HepG2 (cell line): ENCODE data around the gene ASXL1. TPM values are rescaled to one million over a fixed set of nuclear protein-coding genes. Genes with fewer than 3 reads are reported as not detected.
A peak's percentile ranks its signal among the peaks of the same experiment; 100 is the strongest.

Experiments
- ARNT ChIP-seq: fragments of 450-650 bp; IDR thresholded peaks from 2 replicates; pipeline ENCODE4 v1.6.1; 2017
- BHLHE40 ChIP-seq: IDR thresholded peaks from 2 replicates; pipeline ENCODE4 v1.6.1; 2011; ENCODE audit warnings: low read length, improper control_type of control experiment
- EZH2 ChIP-seq: conservative IDR thresholded peaks from 2 replicates; pipeline ENCODE4 v1.6.1; 2012; ENCODE audit warnings: mild to moderate bottlenecking, low read depth, low read length, moderate library complexity
- MTA3 ChIP-seq: sonication (generic); formaldehyde crosslinking; IDR thresholded peaks from 2 replicates; pipeline ENCODE4 v1.4.0; 2020; ENCODE audit warnings: missing genetic modification reagents
- NCOR1 ChIP-seq: fragments of 200-600 bp; sonication (generic); IDR thresholded peaks from 2 replicates; pipeline ENCODE4 v1.7.0; 2017; ENCODE audit warnings: antibody characterized with exemption, low read length, borderline replicate concordance
- RELA ChIP-seq: sonication (generic); formaldehyde crosslinking; IDR thresholded peaks from 2 replicates; pipeline ENCODE4 v1.4.0; 2020; ENCODE audit warnings: missing genetic modification reagents
- REPIN1 ChIP-seq: sonication (generic); formaldehyde crosslinking; IDR thresholded peaks from 2 replicates; pipeline ENCODE4 v1.8.0; 2022; ENCODE audit warnings: missing genetic modification reagents, low read depth, mild to moderate bottlenecking, borderline replicate concordance
- SAFB2 ChIP-seq: sonication (generic); formaldehyde crosslinking; IDR thresholded peaks from 2 replicates; pipeline ENCODE4 v1.5.1; 2020; ENCODE audit warnings: missing genetic modification reagents, low read depth, mild to moderate bottlenecking, borderline replicate concordance
- SRSF9 ChIP-seq: fragments of 200-400 bp; formaldehyde crosslinking; IDR thresholded peaks from 2 replicates; pipeline ENCODE4 v1.6.1; 2018; ENCODE audit warnings: borderline replicate concordance, mild to moderate bottlenecking, low read depth, low read length; ENCODE audit not compliant: insufficient read depth, poor library complexity, severe bottlenecking
- XRCC5 ChIP-seq: fragments of 200-400 bp; formaldehyde crosslinking; optimal IDR thresholded peaks from 2 replicates; pipeline ENCODE3; 2017; ENCODE audit warnings: mild to moderate bottlenecking, low read length
- ZMYM3 ChIP-seq: sonication (generic); formaldehyde crosslinking; IDR thresholded peaks from 2 replicates; pipeline ENCODE4 v1.5.1; 2020; ENCODE audit warnings: mild to moderate bottlenecking, missing genetic modification reagents
- ZNF205 ChIP-seq: IDR thresholded peaks from 2 replicates; pipeline ENCODE4 v1.6.1; 2018; ENCODE audit warnings: missing biosample characterization, missing genetic modification reagents
- ZNF234 ChIP-seq: sonication (generic); formaldehyde crosslinking; conservative IDR thresholded peaks from 2 replicates; pipeline ENCODE4 v1.5.1; 2020; ENCODE audit warnings: mild to moderate bottlenecking, missing genetic modification reagents
- ZNF34 ChIP-seq: sonication (generic); formaldehyde crosslinking; IDR thresholded peaks from 2 replicates; pipeline ENCODE4 v1.4.0; 2020; ENCODE audit warnings: mild to moderate bottlenecking, missing genetic modification reagents, borderline replicate concordance
- ZNF777 ChIP-seq: sonication (generic); formaldehyde crosslinking; IDR thresholded peaks from 2 replicates; pipeline ENCODE4 v1.4.0; 2020; ENCODE audit warnings: missing genetic modification reagents
- ZSCAN22 ChIP-seq: sonication (generic); formaldehyde crosslinking; IDR thresholded peaks from 2 replicates; pipeline ENCODE4 v1.4.0; 2020; ENCODE audit warnings: mild to moderate bottlenecking, missing genetic modification reagents
- polyA plus RNA-seq, 8 experiments: library from polyadenylated mRNA; depleted of rRNA in 3 of 8; stranded (reverse) in 7 of 8; unstranded in 1 of 8; fragments of >200 nt; fragmentation: Illumina TruSeq in 4 of 8; extraction: Trizol in 4 of 8; gene quantifications; 2 replicates each; pipeline versions ENCODE4 v1.2.1 to v1.2.3, GENCODE V29; 2011 to 2016; ENCODE audit warnings: low read depth in 4 of 8, missing spikeins in 1 of 8, mixed read lengths in 1 of 8; ENCODE audit not compliant: insufficient read depth in 1 of 8
- total RNA-seq, 5 experiments: library from RNA; depleted of rRNA; stranded (reverse); fragments of >200 nt; fragmentation: Illumina TruSeq; extraction: Trizol; gene quantifications; 2 replicates each; pipeline ENCODE4 v1.2.3, GENCODE V29; 2016; ENCODE audit warnings: low read depth in 1 of 5
- TF ChIP-seq, protein P1 (sequence below), 2 experiments: sonication (generic) in 1 of 2; formaldehyde crosslinking in 1 of 2; IDR thresholded peaks; 2 replicates each; pipeline versions ENCODE4 v1.5.1 to v1.6.1; 2011 to 2020; ENCODE audit warnings: borderline replicate concordance in 1 of 2, low read depth in 1 of 2, low read length in 1 of 2, mild to moderate bottlenecking in 1 of 2, missing genetic modification reagents in 1 of 2, moderate library complexity in 1 of 2
- TF ChIP-seq, protein P2 (sequence below): IDR thresholded peaks from 2 replicates; pipeline ENCODE4 v1.6.1; 2016; ENCODE audit warnings: missing genetic modification reagents, missing compliant biosample characterization
- TF ChIP-seq, protein P3 (sequence below): sonication (generic); formaldehyde crosslinking; IDR thresholded peaks from 2 replicates; pipeline ENCODE4 v1.4.0; 2020; ENCODE audit warnings: missing genetic modification reagents, borderline replicate concordance
- TF ChIP-seq, protein P4 (sequence below): sonication (generic); formaldehyde crosslinking; IDR thresholded peaks from 2 replicates; pipeline ENCODE4 v1.4.0; 2020; ENCODE audit warnings: mild to moderate bottlenecking, missing genetic modification reagents, borderline replicate concordance
- TF ChIP-seq, protein P5 (sequence below): sonication (generic); formaldehyde crosslinking; IDR thresholded peaks from 2 replicates; pipeline ENCODE4 v1.5.0; 2020; ENCODE audit warnings: missing genetic modification reagents, mild to moderate bottlenecking, borderline replicate concordance

Gene ASXL1
- total and polyA plus RNA-seq, 2 of the 13 experiments (the other 11 are each of a cell fraction or from before 2014, with no cell fraction given) = 62.1 to 74.8 TPM

DNA sequence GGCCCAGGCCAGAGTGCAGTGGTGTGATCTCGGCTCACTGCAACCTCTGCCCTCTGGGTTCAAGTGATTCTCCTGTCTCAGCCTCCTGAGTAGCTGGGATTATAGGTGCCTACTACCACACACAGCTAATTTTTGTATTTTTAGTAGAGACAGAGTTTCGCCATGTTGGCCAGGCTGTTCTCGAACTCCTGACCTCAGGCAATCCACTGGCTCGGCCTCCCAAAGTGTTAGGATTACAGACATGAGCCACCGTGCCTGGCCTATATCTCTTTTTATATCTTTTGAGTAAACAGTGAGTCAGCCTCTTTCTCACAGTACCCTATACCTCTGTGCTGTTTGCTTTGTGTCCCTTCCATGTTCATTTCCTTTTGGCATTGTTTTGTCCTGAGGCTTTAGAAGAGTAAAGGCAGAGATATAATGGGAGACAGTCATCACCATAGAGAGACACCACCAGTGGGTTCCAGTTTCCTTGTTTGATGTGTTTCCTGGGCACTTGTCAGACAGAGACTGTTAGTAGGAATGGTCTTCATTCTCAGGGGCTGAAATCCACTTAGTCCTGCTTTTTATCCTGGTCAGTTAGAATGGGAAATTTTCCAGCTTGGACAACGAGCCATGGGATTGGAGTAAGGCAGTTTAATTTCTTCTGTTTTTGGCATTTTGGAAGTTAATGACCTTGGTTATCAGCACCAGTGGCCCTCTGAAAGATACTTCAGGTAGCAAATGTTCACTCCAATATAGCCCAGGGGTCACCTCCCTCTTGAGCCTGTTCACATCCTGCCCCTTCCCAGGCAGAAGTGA is 32.2 kb upstream of the ASXL1 start (continued):
- TF ChIP-seq, protein P1, sequence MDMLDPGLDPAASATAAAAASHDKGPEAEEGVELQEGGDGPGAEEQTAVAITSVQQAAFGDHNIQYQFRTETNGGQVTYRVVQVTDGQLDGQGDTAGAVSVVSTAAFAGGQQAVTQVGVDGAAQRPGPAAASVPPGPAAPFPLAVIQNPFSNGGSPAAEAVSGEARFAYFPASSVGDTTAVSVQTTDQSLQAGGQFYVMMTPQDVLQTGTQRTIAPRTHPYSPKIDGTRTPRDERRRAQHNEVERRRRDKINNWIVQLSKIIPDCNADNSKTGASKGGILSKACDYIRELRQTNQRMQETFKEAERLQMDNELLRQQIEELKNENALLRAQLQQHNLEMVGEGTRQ (IDR thresholded peaks at IDR 0.05; ENCODE audit: low read depth, low read length) = no peak
- TF ChIP-seq, protein P1 (CRISPR knock-in tag; IDR thresholded peaks at IDR 0.05; ENCODE audit: borderline replicate concordance) = peak; percentile 27; the same call in 1 of the 2 replicates
- TF ChIP-seq SAFB2 (CRISPR knock-in tag) (peak; percentile 75; the same call in 1 of the 2 replicates), NCOR1 (peak; percentile 79; the same call in 1 of the 2 replicates), ZNF34 (CRISPR knock-in tag) (peak; percentile 89; the same call in 1 of the 2 replicates), RELA (CRISPR knock-in tag) (no peak), MTA3 (CRISPR knock-in tag) (no peak), ZNF234 (CRISPR knock-in tag) (no peak), ZNF777 (CRISPR knock-in tag) (no peak), ZSCAN22 (CRISPR knock-in tag) (no peak), REPIN1 (CRISPR knock-in tag) (no peak), ZNF205 (CRISPR knock-in tag) (peak; percentile 53; the same call in 1 of the 2 replicates), EZH2 (no peak), BHLHE40 (no peak), XRCC5 (peak; percentile 26), SRSF9 (no peak), ARNT (no peak), ZMYM3 (CRISPR knock-in tag) (peak; percentile 97)
- TF ChIP-seq, protein P2, sequence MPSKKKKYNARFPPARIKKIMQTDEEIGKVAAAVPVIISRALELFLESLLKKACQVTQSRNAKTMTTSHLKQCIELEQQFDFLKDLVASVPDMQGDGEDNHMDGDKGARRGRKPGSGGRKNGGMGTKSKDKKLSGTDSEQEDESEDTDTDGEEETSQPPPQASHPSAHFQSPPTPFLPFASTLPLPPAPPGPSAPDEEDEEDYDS (CRISPR knock-in tag) = peak; percentile 63; the same call in 1 of the 2 replicates
- TF ChIP-seq, protein P3, sequence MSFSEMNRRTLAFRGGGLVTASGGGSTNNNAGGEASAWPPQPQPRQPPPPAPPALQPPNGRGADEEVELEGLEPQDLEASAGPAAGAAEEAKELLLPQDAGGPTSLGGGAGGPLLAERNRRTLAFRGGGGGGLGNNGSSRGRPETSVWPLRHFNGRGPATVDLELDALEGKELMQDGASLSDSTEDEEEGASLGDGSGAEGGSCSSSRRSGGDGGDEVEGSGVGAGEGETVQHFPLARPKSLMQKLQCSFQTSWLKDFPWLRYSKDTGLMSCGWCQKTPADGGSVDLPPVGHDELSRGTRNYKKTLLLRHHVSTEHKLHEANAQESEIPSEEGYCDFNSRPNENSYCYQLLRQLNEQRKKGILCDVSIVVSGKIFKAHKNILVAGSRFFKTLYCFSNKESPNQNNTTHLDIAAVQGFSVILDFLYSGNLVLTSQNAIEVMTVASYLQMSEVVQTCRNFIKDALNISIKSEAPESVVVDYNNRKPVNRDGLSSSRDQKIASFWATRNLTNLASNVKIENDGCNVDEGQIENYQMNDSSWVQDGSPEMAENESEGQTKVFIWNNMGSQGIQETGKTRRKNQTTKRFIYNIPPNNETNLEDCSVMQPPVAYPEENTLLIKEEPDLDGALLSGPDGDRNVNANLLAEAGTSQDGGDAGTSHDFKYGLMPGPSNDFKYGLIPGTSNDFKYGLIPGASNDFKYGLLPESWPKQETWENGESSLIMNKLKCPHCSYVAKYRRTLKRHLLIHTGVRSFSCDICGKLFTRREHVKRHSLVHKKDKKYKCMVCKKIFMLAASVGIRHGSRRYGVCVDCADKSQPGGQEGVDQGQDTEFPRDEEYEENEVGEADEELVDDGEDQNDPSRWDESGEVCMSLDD (CRISPR knock-in tag) = no peak
- TF ChIP-seq, protein P4, sequence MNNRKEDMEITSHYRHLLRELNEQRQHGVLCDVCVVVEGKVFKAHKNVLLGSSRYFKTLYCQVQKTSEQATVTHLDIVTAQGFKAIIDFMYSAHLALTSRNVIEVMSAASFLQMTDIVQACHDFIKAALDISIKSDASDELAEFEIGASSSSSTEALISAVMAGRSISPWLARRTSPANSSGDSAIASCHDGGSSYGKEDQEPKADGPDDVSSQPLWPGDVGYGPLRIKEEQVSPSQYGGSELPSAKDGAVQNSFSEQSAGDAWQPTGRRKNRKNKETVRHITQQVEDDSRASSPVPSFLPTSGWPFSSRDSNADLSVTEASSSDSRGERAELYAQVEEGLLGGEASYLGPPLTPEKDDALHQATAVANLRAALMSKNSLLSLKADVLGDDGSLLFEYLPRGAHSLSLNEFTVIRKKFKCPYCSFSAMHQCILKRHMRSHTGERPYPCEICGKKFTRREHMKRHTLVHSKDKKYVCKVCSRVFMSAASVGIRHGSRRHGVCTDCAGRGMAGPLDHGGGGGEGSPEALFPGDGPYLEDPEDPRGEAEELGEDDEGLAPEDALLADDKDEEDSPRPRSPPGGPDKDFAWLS (CRISPR knock-in tag) = no peak; the same call in 1 of the 2 replicates
- TF ChIP-seq, protein P5, sequence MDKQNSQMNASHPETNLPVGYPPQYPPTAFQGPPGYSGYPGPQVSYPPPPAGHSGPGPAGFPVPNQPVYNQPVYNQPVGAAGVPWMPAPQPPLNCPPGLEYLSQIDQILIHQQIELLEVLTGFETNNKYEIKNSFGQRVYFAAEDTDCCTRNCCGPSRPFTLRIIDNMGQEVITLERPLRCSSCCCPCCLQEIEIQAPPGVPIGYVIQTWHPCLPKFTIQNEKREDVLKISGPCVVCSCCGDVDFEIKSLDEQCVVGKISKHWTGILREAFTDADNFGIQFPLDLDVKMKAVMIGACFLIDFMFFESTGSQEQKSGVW (CRISPR knock-in tag) = no peak
